Measurements from ENCODE around the gene PRELID3B.

Gene PRELID3B

GRCh38 chr20:58987790-58988564, 54.6 kb downstream of the PRELID3B start:
- no peak for TF ChIP-seq CTCF (conservative IDR thresholded peaks at IDR 0.05; ENCODE audit: control insufficient read depth, insufficient read depth, low read depth, low read length)
- no peak overlapping the region for H3K4me3 ChIP-seq (ENCODE audit: control insufficient read depth, low read depth, low read length)
- DNase-seq (ENCODE audit: low read depth): no peak

GRCh38 chr20:58986968-58987517, 55.5 kb downstream of the PRELID3B start:
- H3K4me3 ChIP-seq (ENCODE audit: control insufficient read depth, low read depth, low read length): no peak overlapping the region
- no peak for TF ChIP-seq CTCF (conservative IDR thresholded peaks at IDR 0.05; ENCODE audit: control insufficient read depth, insufficient read depth, low read depth, low read length)
- no peak for DNase-seq (ENCODE audit: low read depth)

GRCh38 chr20:58986286-58986967, 56.2 kb downstream of the PRELID3B start:
- no peak for DNase-seq (ENCODE audit: low read depth)
- TF ChIP-seq CTCF (conservative IDR thresholded peaks at IDR 0.05; ENCODE audit: control insufficient read depth, insufficient read depth, low read depth, low read length): no peak
- H3K4me3 ChIP-seq (ENCODE audit: control insufficient read depth, low read depth, low read length): no peak overlapping the region

- no peak for TF ChIP-seq CTCF (conservative IDR thresholded peaks at IDR 0.05; ENCODE audit: control insufficient read depth, insufficient read depth, low read depth, low read length)
- peak; percentile 46 for DNase-seq (ENCODE audit: low read depth)
- H3K4me3 ChIP-seq (ENCODE audit: control insufficient read depth, low read depth, low read length): no peak overlapping the region
These were observed 56.9 kb downstream of the PRELID3B start for GRCh38 chr20:58985656-58986055.

- H3K4me3 ChIP-seq (ENCODE audit: control insufficient read depth, low read depth, low read length): no peak overlapping the region
- TF ChIP-seq CTCF (conservative IDR thresholded peaks at IDR 0.05; ENCODE audit: control insufficient read depth, insufficient read depth, low read depth, low read length): no peak
These were observed 57.9 kb downstream of the PRELID3B start for GRCh38 chr20:58984691-58985090.

More at GRCh38 chr20:58984691-58985090, 57.9 kb downstream of the PRELID3B start:
- no peak for DNase-seq (ENCODE audit: low read depth)

Measured in fibroblast of mammary gland (primary cell).